Neuronal stem cell (in vitro differentiated cells): ENCODE results near the gene COX20.

Experiments used
- DNase-seq: peaks from one replicate; pipeline ENCODE4 v3.0.0-alpha.2; 2013; ENCODE audit warnings: low spot score
- H2AFZ ChIP-seq: one replicate; pipeline ENCODE4 v1.6.1; 2013; ENCODE audit warnings: mild to moderate bottlenecking, low read length, inconsistent platforms
- H2AK5ac ChIP-seq: 2 replicates; pipeline ENCODE4 v1.6.1; 2013; ENCODE audit warnings: low read depth, mild to moderate bottlenecking, inconsistent platforms, low read length, moderate library complexity, mixed read lengths
- H2BK120ac ChIP-seq: 2 replicates; pipeline ENCODE4 v1.6.1; 2013; ENCODE audit warnings: low read depth, mild to moderate bottlenecking, inconsistent platforms, low read length, moderate library complexity, mixed read lengths
- H2BK12ac ChIP-seq: one replicate; pipeline ENCODE4 v1.6.1; 2013; ENCODE audit warnings: low read length, inconsistent platforms
- H2BK15ac ChIP-seq: 2 replicates; pipeline ENCODE4 v1.6.1; 2013; ENCODE audit warnings: mild to moderate bottlenecking, low read length, inconsistent platforms, mixed read lengths
- H2BK5ac ChIP-seq: one replicate; pipeline ENCODE4 v1.6.1; 2013; ENCODE audit warnings: inconsistent platforms, mild to moderate bottlenecking, low read length, moderate library complexity
- H3K14ac ChIP-seq: one replicate; pipeline ENCODE4 v1.6.1; 2013; ENCODE audit warnings: low read length, inconsistent platforms
- H3K18ac ChIP-seq: 2 replicates; pipeline ENCODE4 v1.6.1; 2013; ENCODE audit warnings: low read length, inconsistent platforms
- H3K23ac ChIP-seq: 2 replicates; pipeline ENCODE4 v1.6.1; 2013; ENCODE audit warnings: low read depth, mild to moderate bottlenecking, mixed read lengths, low read length, inconsistent platforms; ENCODE audit not compliant: poor library complexity
- H3K27ac ChIP-seq: replicated peaks from 3 replicates; pipeline ENCODE4 v1.5.1; 2013; ENCODE audit warnings: low read length, inconsistent platforms
- H3K27me3 ChIP-seq, 3 experiments: 2 replicates each; pipeline ENCODE4 v1.6.1; 2013; ENCODE audit warnings: low read length in 3 of 3, mild to moderate bottlenecking in 2 of 3, inconsistent platforms in 1 of 3, low read depth in 1 of 3, mixed read lengths in 1 of 3, moderate library complexity in 1 of 3; ENCODE audit not compliant: control insufficient read depth in 3 of 3, insufficient read depth in 3 of 3
- H3K36me3 ChIP-seq, 2 donors: replicated peaks in 1 of 2; 2 replicates each; pipeline ENCODE4 v1.6.1; 2013; ENCODE audit warnings: low read length in 2 of 2; ENCODE audit not compliant: control insufficient read depth in 2 of 2, insufficient read depth in 2 of 2
- H3K4ac ChIP-seq: 2 replicates; pipeline ENCODE4 v1.6.1; 2013; ENCODE audit warnings: inconsistent platforms, mild to moderate bottlenecking, low read length, moderate library complexity
- H3K4me1 ChIP-seq, 2 donors: 1 replicate in 1 of 2; 2 replicates in 1 of 2; pipeline ENCODE4 v1.6.1; 2013; ENCODE audit warnings: low read length in 2 of 2, low read depth in 1 of 2; ENCODE audit not compliant: control insufficient read depth in 2 of 2, insufficient read depth in 1 of 2
- H3K4me2 ChIP-seq: one replicate; pipeline ENCODE4 v1.6.1; 2013; ENCODE audit warnings: mild to moderate bottlenecking, low read length, inconsistent platforms; ENCODE audit not compliant: insufficient read depth, poor library complexity, severe bottlenecking
- H3K4me3 ChIP-seq, 2 donors: 2 replicates each; pipeline ENCODE4 v1.5.1; 2013; ENCODE audit warnings: low read length in 2 of 2, mild to moderate bottlenecking in 2 of 2, inconsistent platforms in 1 of 2, moderate library complexity in 1 of 2
- H3K79me1 ChIP-seq: one replicate; pipeline ENCODE4 v1.6.1; 2013; ENCODE audit warnings: low read depth, mild to moderate bottlenecking, inconsistent platforms, low read length, moderate library complexity
- H3K9ac ChIP-seq: one replicate; pipeline ENCODE4 v1.6.1; 2013; ENCODE audit warnings: mild to moderate bottlenecking, low read depth, low read length, inconsistent platforms; ENCODE audit not compliant: poor library complexity
- H3K9me3 ChIP-seq, 2 donors: replicated peaks in 1 of 2; 2 replicates each; pipeline versions ENCODE3 to v1.6.1; 2013; ENCODE audit warnings: low read length in 2 of 2, mild to moderate bottlenecking in 2 of 2, inconsistent platforms in 1 of 2, low read depth in 1 of 2, mixed read lengths in 1 of 2, moderate library complexity in 1 of 2; ENCODE audit not compliant: control insufficient read depth in 2 of 2, insufficient read depth in 1 of 2
- H4K8ac ChIP-seq: one replicate; pipeline ENCODE4 v1.6.1; 2013; ENCODE audit warnings: low read depth, mild to moderate bottlenecking, inconsistent platforms, low read length, moderate library complexity
- H4K91ac ChIP-seq: one replicate; pipeline ENCODE4 v1.6.1; 2013; ENCODE audit warnings: low read length, low read depth, mild to moderate bottlenecking, inconsistent platforms; ENCODE audit not compliant: poor library complexity
- WGBS, 2 donors: extraction: QIAGEN DNeasy Blood & Tissue Kit; methylation state at CpG; one replicate each; pipeline ENCODE4 v1.1.7; 2013; ENCODE audit warnings: missing lambda C conversion rate in 2 of 2, mixed read lengths in 1 of 2; ENCODE audit not compliant: insufficient read length in 2 of 2, insufficient replicate concordance in 1 of 2; ENCODE audit errors: extremely low coverage in 2 of 2; 5-methylcytosine and 5-hydroxymethylcytosine counted together

COX20 gene

DNA sequence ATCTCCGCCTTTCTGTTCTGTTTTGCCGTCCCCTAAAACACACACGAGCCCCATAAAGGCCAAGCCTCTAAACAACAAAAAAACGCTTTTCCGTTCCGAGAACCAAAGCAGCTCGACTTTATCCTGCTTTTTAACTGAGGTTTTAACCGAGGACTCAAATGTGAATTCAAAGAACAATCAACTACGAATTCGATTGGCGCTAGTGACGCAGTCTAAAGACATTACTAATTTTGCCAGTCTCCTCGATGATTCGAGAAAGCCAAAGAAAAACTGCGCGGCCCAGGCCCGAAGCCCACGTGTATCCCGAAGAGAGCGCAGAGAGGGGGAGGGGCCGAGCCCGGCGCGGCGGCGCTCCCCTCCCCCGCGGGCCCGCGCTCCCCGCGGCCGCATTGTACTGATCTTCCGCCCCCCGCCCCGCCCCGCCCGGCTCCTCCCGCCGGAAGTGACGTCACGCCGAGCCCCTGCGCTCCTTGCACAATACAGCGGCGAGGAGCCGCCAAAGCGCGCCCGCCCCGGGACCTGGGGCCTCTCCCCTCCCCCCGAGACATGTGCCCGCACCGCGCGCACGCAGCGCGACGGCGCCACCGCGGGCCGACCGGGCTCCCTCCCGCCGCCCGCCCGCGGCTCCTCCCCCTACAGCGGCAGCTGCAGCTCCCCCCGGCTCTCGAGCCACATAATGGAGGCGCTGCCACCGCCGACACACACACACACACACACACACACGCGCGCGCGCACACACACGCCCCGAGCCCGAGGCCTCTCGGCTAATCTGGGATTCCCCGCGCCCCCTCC lies 27.4 kb downstream of the COX20 start:
- H3K4ac ChIP-seq = no peak overlapping the region
- H3K23ac ChIP-seq = peak overlapping the region; percentile 100
- H2BK12ac ChIP-seq = no peak overlapping the region
- peak overlapping the region; percentile 97 for H3K27ac ChIP-seq
- H2BK5ac ChIP-seq = peak overlapping the region; percentile 99
- H2BK120ac ChIP-seq = peak overlapping the region; percentile 57
- peak overlapping the region; percentile 98 for H2BK15ac ChIP-seq
- peaks cover 5% of the 10 kb centered on the region for H3K79me1 ChIP-seq
- peaks cover 13 to 52% of the 10 kb centered on the region in 2 donors for H3K36me3 ChIP-seq
- H3K4me2 ChIP-seq = peak overlapping the region; percentile 63
- peak; percentile 94 for DNase-seq
- H3K18ac ChIP-seq = peak overlapping the region; percentile 97
- peak overlapping the region; percentile 99 for H3K14ac ChIP-seq
- peaks cover 0 to 2% of the 10 kb centered on the region in 2 donors for H3K9me3 ChIP-seq
- H2AFZ ChIP-seq = peak overlapping the region; percentile 47
- no peak overlapping the region for H4K8ac ChIP-seq
- H3K27me3 ChIP-seq = no peaks in the 10 kb centered on the region
- peak overlapping the region; percentile 82 for H4K91ac ChIP-seq
- H3K9ac ChIP-seq = peak overlapping the region; percentile 100
- whole genome bisulfite sequencing, 2 donors = no CpG with 5 or more reads among the region's 87 CpGs
- peaks cover 7 to 28% of the 10 kb centered on the region in 2 donors for H3K4me1 ChIP-seq
- H3K4me3 ChIP-seq = peak overlapping the region; percentile 99 to 100
- peak overlapping the region; percentile 96 for H2AK5ac ChIP-seq

DNA sequence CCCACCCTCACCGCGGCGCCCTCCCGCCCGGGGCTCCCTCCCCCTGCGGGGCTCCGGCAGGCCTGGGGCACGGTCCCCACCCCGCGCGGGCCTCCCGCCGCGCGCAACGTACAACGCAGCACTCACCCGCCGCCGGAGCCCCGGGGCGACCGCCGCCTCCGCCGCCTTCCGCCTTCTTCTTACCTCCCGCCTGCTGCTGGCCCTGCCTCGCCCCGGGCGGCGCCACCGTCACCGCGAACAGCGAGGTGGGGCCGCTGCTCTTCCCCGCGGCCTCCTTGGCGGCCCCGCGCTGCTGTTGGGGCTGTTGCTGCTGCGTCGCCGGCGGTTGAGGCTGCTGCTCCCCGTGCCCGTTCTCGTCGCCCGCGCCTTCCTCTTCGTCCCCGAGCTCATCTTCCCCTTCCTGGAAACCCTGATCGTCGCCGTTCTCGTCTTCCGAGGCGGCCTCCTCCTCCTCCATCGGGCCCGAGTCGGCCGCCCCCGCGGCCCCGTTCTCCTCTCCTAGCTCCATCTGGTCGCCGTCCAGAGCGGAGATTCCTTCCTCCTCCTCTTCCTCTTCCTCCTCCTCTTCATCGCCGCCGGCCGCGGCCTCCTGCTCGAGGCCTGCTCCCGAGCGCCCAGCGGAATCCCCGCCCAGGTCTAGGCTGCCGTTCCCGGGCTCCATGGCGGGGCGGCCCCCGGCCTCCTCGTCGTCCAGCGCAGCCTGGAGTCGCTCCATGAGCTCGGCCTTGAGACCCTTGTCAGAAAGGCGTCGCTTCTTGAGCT lies 28.2 kb downstream of the COX20 start:
- H2BK15ac ChIP-seq = peak overlapping the region; percentile 98
- H3K9me3 ChIP-seq = peaks cover 0 to 2% of the 10 kb centered on the region in 2 donors
- peak overlapping the region; percentile 69 for H2AFZ ChIP-seq

GRCh38 chr1:244864253-244865027 lies 29.0 kb downstream of the COX20 start, which contains the start of gene HNRNPU:
Gene HNRNPU, minus strand, starts transcription at chr1:244864543. Its CDS starts 236 bp downstream, at chr1:244864307.
- Histone ChIP-seq H3K4ac (peak within 1 kb of the TSS; percentile 32), H4K8ac (peak within 1 kb of the TSS; percentile 78), H3K23ac (peak within 1 kb of the TSS; percentile 100), H3K14ac (peak within 1 kb of the TSS; percentile 99), H3K36me3 (peaks cover 9 to 36% of the 10 kb centered on the region in 2 donors), H3K9ac (peak within 1 kb of the TSS; percentile 100), H3K18ac (peak within 1 kb of the TSS; percentile 97), H3K4me2 (peak within 1 kb of the TSS; percentile 71), H3K4me3 (peak within 1 kb of the TSS; percentile 99 to 100), H2BK15ac (peak within 1 kb of the TSS; percentile 98), H2AK5ac (peak within 1 kb of the TSS; percentile 96), H3K4me1 (peaks cover 7 to 28% of the 10 kb centered on the region in 2 donors), H2BK120ac (peak within 1 kb of the TSS; percentile 57), H3K9me3 (peaks cover 0 to 2% of the 10 kb centered on the region in 2 donors), H2BK5ac (peak within 1 kb of the TSS; percentile 99), H3K27me3 (no peaks in the 10 kb centered on the region), H3K79me1 (peaks cover 5% of the 10 kb centered on the region), H3K27ac (peak within 1 kb of the TSS; percentile 98), H2BK12ac (no peak within 1 kb of the TSS), H4K91ac (peak within 1 kb of the TSS; percentile 93), H2AFZ (peak within 1 kb of the TSS; percentile 75)
- no CpG with 5 or more reads among the region's 71 CpGs for WGBS, 2 donors
- peak; percentile 94 for DNase-seq

More for the DNA sequence above, 28.2 kb downstream of the COX20 start:
- Histone ChIP-seq H4K91ac (peak overlapping the region; percentile 93), H2AK5ac (peak overlapping the region; percentile 96), H3K18ac (peak overlapping the region; percentile 97), H3K4ac (peak overlapping the region; percentile 32), H3K27ac (peak overlapping the region; percentile 97), H3K9ac (peak overlapping the region; percentile 100), H2BK5ac (peak overlapping the region; percentile 99), H4K8ac (peak overlapping the region; percentile 78), H2BK120ac (peak overlapping the region; percentile 57), H3K4me1 (peaks cover 7 to 28% of the 10 kb centered on the region in 2 donors), H3K14ac (peak overlapping the region; percentile 99), H2BK12ac (no peak overlapping the region), H3K27me3 (no peaks in the 10 kb centered on the region), H3K4me3 (peak overlapping the region; percentile 99 to 100), H3K4me2 (peak overlapping the region; percentile 32), H3K23ac (peak overlapping the region; percentile 100), H3K36me3 (peaks cover 11 to 44% of the 10 kb centered on the region in 2 donors), H3K79me1 (peaks cover 5% of the 10 kb centered on the region)
- WGBS, 2 donors = no CpG with 5 or more reads among the region's 92 CpGs
- DNase-seq = no peak
